H9 (cell line): ENCODE data around the gene CLRN1. TPM values are rescaled to one million over a fixed set of nuclear protein-coding genes. Genes with fewer than 3 reads are reported as not detected.

Experiments used
- DNase-seq: peaks from one replicate; pipeline ENCODE4 v3.0.0-alpha.2; 2017
- H2AFZ ChIP-seq: one replicate; pipeline ENCODE4 v1.6.1; 2013; ENCODE audit warnings: mild to moderate bottlenecking, low read length, control low read depth, moderate library complexity
- H2AK5ac ChIP-seq: 2 replicates; pipeline ENCODE4 v1.6.1; 2013; ENCODE audit warnings: low read length, control low read depth, mixed read lengths; ENCODE audit not compliant: insufficient read length
- H2BK120ac ChIP-seq: one replicate; pipeline ENCODE4 v1.6.1; 2013; ENCODE audit warnings: low read depth, mild to moderate bottlenecking, low read length, control low read depth, inconsistent platforms; ENCODE audit not compliant: poor library complexity, severe bottlenecking
- H2BK12ac ChIP-seq: 2 replicates; pipeline ENCODE4 v1.6.1; 2013; ENCODE audit warnings: low read length, control low read depth, mixed read lengths, low read depth; ENCODE audit not compliant: insufficient read length
- H2BK15ac ChIP-seq: 2 replicates; pipeline ENCODE4 v1.6.1; 2013; ENCODE audit warnings: low read depth, low read length, control low read depth
- H2BK20ac ChIP-seq: one replicate; pipeline ENCODE4 v1.6.1; 2013; ENCODE audit warnings: low read depth, mild to moderate bottlenecking, low read length, control low read depth, inconsistent platforms; ENCODE audit not compliant: poor library complexity, severe bottlenecking
- H2BK5ac ChIP-seq: 2 replicates; pipeline ENCODE4 v1.6.1; 2013; ENCODE audit warnings: low read length, control low read depth, mixed read lengths; ENCODE audit not compliant: insufficient read length
- H3K14ac ChIP-seq: 2 replicates; pipeline ENCODE4 v1.6.1; 2013; ENCODE audit warnings: low read length, control low read depth; ENCODE audit not compliant: insufficient read depth
- H3K18ac ChIP-seq: 2 replicates; pipeline ENCODE4 v1.6.1; 2013; ENCODE audit warnings: low read depth, mild to moderate bottlenecking, mixed read lengths, low read length, control low read depth; ENCODE audit not compliant: insufficient read length
- H3K23ac ChIP-seq: 2 replicates; pipeline ENCODE4 v1.6.1; 2013; ENCODE audit warnings: low read length, control low read depth, mixed read lengths, low read depth; ENCODE audit not compliant: insufficient read length
- H3K23me2 ChIP-seq: 2 replicates; pipeline ENCODE4 v1.6.1; 2013; ENCODE audit warnings: low read depth, mild to moderate bottlenecking, mixed read lengths, low read length, control low read depth; ENCODE audit not compliant: insufficient read length, poor library complexity, severe bottlenecking
- H3K27ac ChIP-seq: 2 replicates; pipeline ENCODE4 v1.5.1; 2013; ENCODE audit warnings: low read length, control low read depth, mixed read lengths, low read depth; ENCODE audit not compliant: insufficient read length
- H3K27me3 ChIP-seq: 2 replicates; pipeline ENCODE4 v1.6.1; 2013; ENCODE audit warnings: low read length, control low read depth, inconsistent platforms; ENCODE audit not compliant: insufficient read depth
- H3K4ac ChIP-seq: 2 replicates; pipeline ENCODE4 v1.6.1; 2013; ENCODE audit warnings: low read depth, mild to moderate bottlenecking, control low read depth, inconsistent platforms, low read length, moderate library complexity
- H3K4me1 ChIP-seq: 2 replicates; pipeline ENCODE4 v1.6.1; 2013; ENCODE audit warnings: low read length, control low read depth, inconsistent platforms; ENCODE audit not compliant: insufficient read depth
- H3K4me2 ChIP-seq: 2 replicates; pipeline ENCODE4 v1.6.1; 2013; ENCODE audit warnings: low read length, control low read depth, mixed read lengths; ENCODE audit not compliant: insufficient read length, insufficient read depth
- H3K56ac ChIP-seq: 2 replicates; pipeline ENCODE4 v1.6.1; 2013; ENCODE audit warnings: low read depth, mild to moderate bottlenecking, mixed read lengths, low read length, control low read depth; ENCODE audit not compliant: insufficient read length
- H3K79me1 ChIP-seq: 2 replicates; pipeline ENCODE4 v1.6.1; 2013; ENCODE audit warnings: low read depth, mild to moderate bottlenecking, moderate library complexity, low read length, control low read depth, inconsistent platforms; ENCODE audit not compliant: insufficient read depth, poor library complexity, severe bottlenecking
- H3K79me2 ChIP-seq: 2 replicates; pipeline ENCODE4 v1.6.1; 2013; ENCODE audit warnings: low read length, control low read depth, inconsistent platforms; ENCODE audit not compliant: insufficient read depth
- H3K9ac ChIP-seq: 2 replicates; pipeline ENCODE4 v1.6.1; 2013; ENCODE audit warnings: low read length, control low read depth, mixed read lengths; ENCODE audit not compliant: insufficient read length; ENCODE audit errors: extremely low read depth
- H3K9me3 ChIP-seq: one replicate; pipeline ENCODE4 v1.6.1; 2013; ENCODE audit warnings: low read depth, low read length, inconsistent platforms; ENCODE audit not compliant: control insufficient read depth
- H3T11ph ChIP-seq: one replicate; pipeline ENCODE4 v1.6.1; 2013; ENCODE audit warnings: mild to moderate bottlenecking, low read length, control low read depth, inconsistent platforms
- H4K20me1 ChIP-seq: one replicate; pipeline ENCODE4 v1.6.1; 2013; ENCODE audit not compliant: control insufficient read depth, insufficient read length, insufficient read depth
- H4K5ac ChIP-seq: 2 replicates; pipeline ENCODE4 v1.6.1; 2013; ENCODE audit warnings: low read depth, mild to moderate bottlenecking, mixed read lengths, low read length, control low read depth; ENCODE audit not compliant: insufficient read length
- H4K8ac ChIP-seq: replicated peaks from 2 replicates; pipeline ENCODE4 v1.6.1; 2013; ENCODE audit warnings: low read length, control low read depth, mixed read lengths, low read depth; ENCODE audit not compliant: insufficient read length
- H4K91ac ChIP-seq: 2 replicates; pipeline ENCODE4 v1.6.1; 2013; ENCODE audit warnings: low read depth, mild to moderate bottlenecking, moderate library complexity, mixed read lengths, low read length, control low read depth; ENCODE audit not compliant: insufficient read length
- H3K27ac Mint-ChIP-seq, 3 experiments: 2 replicates in 2 of 3; 3 replicates in 1 of 3; pipeline ENCODE4 v1.8.0; 2020 to 2021; ENCODE audit warnings: mixed read lengths in 3 of 3, mild to moderate bottlenecking in 1 of 3, moderate library complexity in 1 of 3
- H3K27me3 Mint-ChIP-seq: 2 replicates; pipeline ENCODE4 v1.8.0; 2021; ENCODE audit warnings: low read depth, mild to moderate bottlenecking, moderate library complexity, mixed read lengths
- H3K36me3 Mint-ChIP-seq, 3 experiments: 2 replicates in 2 of 3; 3 replicates in 1 of 3; pipeline ENCODE4 v1.8.0; 2020 to 2021; ENCODE audit warnings: low read depth in 3 of 3, mixed read lengths in 3 of 3; ENCODE audit not compliant: insufficient read depth in 1 of 3
- H3K4me1 Mint-ChIP-seq, 2 experiments: 2 replicates each; pipeline ENCODE4 v1.8.0; 2020; ENCODE audit warnings: mixed read lengths in 2 of 2
- H3K4me3 Mint-ChIP-seq, 2 experiments: 2 replicates in 1 of 2; 3 replicates in 1 of 2; pipeline ENCODE4 v1.8.0; 2020 to 2021; ENCODE audit warnings: mild to moderate bottlenecking in 2 of 2, mixed read lengths in 2 of 2, moderate library complexity in 1 of 2
- H3K9me3 Mint-ChIP-seq, 2 experiments: 2 replicates in 1 of 2; 3 replicates in 1 of 2; pipeline ENCODE4 v1.8.0; 2020; ENCODE audit warnings: mild to moderate bottlenecking in 2 of 2, mixed read lengths in 2 of 2, moderate library complexity in 1 of 2
- WGBS: extraction: QIAGEN DNeasy Blood & Tissue Kit; methylation state at CpG from one replicate; pipeline ENCODE4 v1.1.7; 2013; ENCODE audit warnings: missing lambda C conversion rate, low lambda C conversion rate, mixed read lengths; ENCODE audit not compliant: insufficient read length; ENCODE audit errors: extremely low coverage; 5-methylcytosine and 5-hydroxymethylcytosine counted together
- total RNA-seq: library from RNA; stranded (reverse); gene quantifications from 2 replicates; pipeline ENCODE4 v1.2.1, GENCODE V29; 2021
- TF ChIP-seq, protein P1 (sequence below): fragments of 200-600 bp; sonication (generic); conservative IDR thresholded peaks from 3 replicates; pipeline ENCODE4 v1.8.0; 2021; ENCODE audit warnings: antibody characterized with exemption, mild to moderate bottlenecking

CLRN1 gene
- total RNA-seq, 1 experiment from 2014 or later: not detected

GRCh38 chr3:151003768-151004134 is 31.2 kb upstream of the CLRN1 start:
- no peaks in the 10 kb centered on the region for H3K9me3 Mint-ChIP-seq
- Histone ChIP-seq H2AK5ac (no peak overlapping the region), H3K14ac (no peak overlapping the region), H3K56ac (no peak overlapping the region), H3K4ac (no peak overlapping the region), H4K91ac (no peak overlapping the region), H2BK20ac (no peak overlapping the region), H3K27me3 (no peaks in the 10 kb centered on the region), H4K5ac (no peak overlapping the region), H2BK120ac (no peak overlapping the region), H3K23me2 (no peaks in the 10 kb centered on the region), H2AFZ (no peak overlapping the region), H3K79me2 (no peaks in the 10 kb centered on the region), H2BK5ac (no peak overlapping the region), H4K8ac (no peak overlapping the region), H3T11ph (no peak overlapping the region), H3K79me1 (no peaks in the 10 kb centered on the region), H3K18ac (no peak overlapping the region), H2BK12ac (no peak overlapping the region), H3K9me3 (no peaks in the 10 kb centered on the region), H3K23ac (no peak overlapping the region), H3K9ac (no peak overlapping the region), H3K27ac (no peak overlapping the region), H4K20me1 (no peaks in the 10 kb centered on the region), H3K4me2 (no peak overlapping the region), H3K4me1 (peaks cover 6% of the 10 kb centered on the region), H2BK15ac (no peak overlapping the region)
- no peaks in the 10 kb centered on the region; a peak in 1 of 7 replicates for H3K36me3 Mint-ChIP-seq
- no peak overlapping the region for H3K4me3 Mint-ChIP-seq
- no peaks in the 10 kb centered on the region for H3K27me3 Mint-ChIP-seq
- no peak for DNase-seq
- peaks cover 6 to 7% of the 10 kb centered on the region in 2 experiments for H3K4me1 Mint-ChIP-seq
- no CpG with 5 or more reads among the region's 2 CpGs for WGBS
- TF ChIP-seq, protein P1, sequence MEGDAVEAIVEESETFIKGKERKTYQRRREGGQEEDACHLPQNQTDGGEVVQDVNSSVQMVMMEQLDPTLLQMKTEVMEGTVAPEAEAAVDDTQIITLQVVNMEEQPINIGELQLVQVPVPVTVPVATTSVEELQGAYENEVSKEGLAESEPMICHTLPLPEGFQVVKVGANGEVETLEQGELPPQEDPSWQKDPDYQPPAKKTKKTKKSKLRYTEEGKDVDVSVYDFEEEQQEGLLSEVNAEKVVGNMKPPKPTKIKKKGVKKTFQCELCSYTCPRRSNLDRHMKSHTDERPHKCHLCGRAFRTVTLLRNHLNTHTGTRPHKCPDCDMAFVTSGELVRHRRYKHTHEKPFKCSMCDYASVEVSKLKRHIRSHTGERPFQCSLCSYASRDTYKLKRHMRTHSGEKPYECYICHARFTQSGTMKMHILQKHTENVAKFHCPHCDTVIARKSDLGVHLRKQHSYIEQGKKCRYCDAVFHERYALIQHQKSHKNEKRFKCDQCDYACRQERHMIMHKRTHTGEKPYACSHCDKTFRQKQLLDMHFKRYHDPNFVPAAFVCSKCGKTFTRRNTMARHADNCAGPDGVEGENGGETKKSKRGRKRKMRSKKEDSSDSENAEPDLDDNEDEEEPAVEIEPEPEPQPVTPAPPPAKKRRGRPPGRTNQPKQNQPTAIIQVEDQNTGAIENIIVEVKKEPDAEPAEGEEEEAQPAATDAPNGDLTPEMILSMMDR: no peak
- no peak overlapping the region for H3K27ac Mint-ChIP-seq
